ENCODE measurements around the gene CCDC175. TPM values are rescaled to one million over a fixed set of nuclear protein-coding genes. Genes with fewer than 3 reads are reported as not detected.
A peak's percentile ranks its signal among the peaks of the same experiment; 100 is the strongest.

CCDC175 gene
- total and polyA plus RNA-seq, 10 of the 15 experiments (the other 5 are each of a cell fraction or from before 2014, with no cell fraction given), result not detected

GRCh38 chr14:59483819-59484638, 92.6 kb downstream of the CCDC175 start, which contains the start of the genes JKAMP and L3HYPDH (continued):
- TF ChIP-seq REST (IDR thresholded peaks at IDR 0.05; ENCODE audit: low read depth, low read length), result peak; percentile 65; the same call in 1 of the 2 replicates
- TF ChIP-seq PML (IDR thresholded peaks at IDR 0.05; ENCODE audit: low read length), result peak; percentile 92
- TF ChIP-seq, protein P1, sequence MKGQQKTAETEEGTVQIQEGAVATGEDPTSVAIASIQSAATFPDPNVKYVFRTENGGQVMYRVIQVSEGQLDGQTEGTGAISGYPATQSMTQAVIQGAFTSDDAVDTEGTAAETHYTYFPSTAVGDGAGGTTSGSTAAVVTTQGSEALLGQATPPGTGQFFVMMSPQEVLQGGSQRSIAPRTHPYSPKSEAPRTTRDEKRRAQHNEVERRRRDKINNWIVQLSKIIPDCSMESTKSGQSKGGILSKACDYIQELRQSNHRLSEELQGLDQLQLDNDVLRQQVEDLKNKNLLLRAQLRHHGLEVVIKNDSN (IDR thresholded peaks at IDR 0.05; ENCODE audit: borderline replicate concordance, extremely low read length, insufficient read depth, low read depth, low read length), result peak; percentile 74
- peak; percentile 92 for TF ChIP-seq ZNF687 (IDR thresholded peaks at IDR 0.05)
- TF ChIP-seq HDAC2 (IDR thresholded peaks at IDR 0.05), result 0 out of 2 replicates have a peak, but pooled peaks have one; percentile 60
- TF ChIP-seq HCFC1 (IDR thresholded peaks at IDR 0.05; ENCODE audit: low read length), result peak; percentile 3; the same call in 1 of the 2 replicates
- TF ChIP-seq BHLHE40 (IDR thresholded peaks at IDR 0.05; ENCODE audit: borderline replicate concordance in 1 of 2, low read depth in 2 of 2, low read length in 1 of 2), result peak; percentile 53 to 86; a peak in 3 of 4 replicates
- no peak; the same call in 1 of the 2 replicates for TF ChIP-seq TCF3 (IDR thresholded peaks at IDR 0.05; ENCODE audit: borderline replicate concordance, insufficient read depth, low read depth, low read length)
- no peak for TF ChIP-seq ZNF592 (IDR thresholded peaks at IDR 0.05)
- TF ChIP-seq BCLAF1 (IDR thresholded peaks at IDR 0.05), result no peak
- TF ChIP-seq RB1 (IDR thresholded peaks at IDR 0.05; ENCODE audit: borderline replicate concordance), result 0 out of 2 replicates have a peak, but pooled peaks have one; percentile 87

All from GM12878 (cell line).